H9 (cell line): ENCODE measurements around the gene NAPG. TPM values are rescaled to one million over a fixed set of nuclear protein-coding genes. Genes with fewer than 3 reads are reported as not detected.

Source experiments
- DNase-seq: peaks from one replicate; pipeline ENCODE4 v3.0.0-alpha.2; 2017
- H2AFZ ChIP-seq: one replicate; pipeline ENCODE4 v1.6.1; 2013; ENCODE audit warnings: mild to moderate bottlenecking, low read length, control low read depth, moderate library complexity
- H2AK5ac ChIP-seq: 2 replicates; pipeline ENCODE4 v1.6.1; 2013; ENCODE audit warnings: low read length, control low read depth, mixed read lengths; ENCODE audit not compliant: insufficient read length
- H2BK120ac ChIP-seq: one replicate; pipeline ENCODE4 v1.6.1; 2013; ENCODE audit warnings: low read depth, mild to moderate bottlenecking, low read length, control low read depth, inconsistent platforms; ENCODE audit not compliant: poor library complexity, severe bottlenecking
- H2BK12ac ChIP-seq: 2 replicates; pipeline ENCODE4 v1.6.1; 2013; ENCODE audit warnings: low read length, control low read depth, mixed read lengths, low read depth; ENCODE audit not compliant: insufficient read length
- H2BK15ac ChIP-seq: 2 replicates; pipeline ENCODE4 v1.6.1; 2013; ENCODE audit warnings: low read depth, low read length, control low read depth
- H2BK20ac ChIP-seq: one replicate; pipeline ENCODE4 v1.6.1; 2013; ENCODE audit warnings: low read depth, mild to moderate bottlenecking, low read length, control low read depth, inconsistent platforms; ENCODE audit not compliant: poor library complexity, severe bottlenecking
- H2BK5ac ChIP-seq: 2 replicates; pipeline ENCODE4 v1.6.1; 2013; ENCODE audit warnings: low read length, control low read depth, mixed read lengths; ENCODE audit not compliant: insufficient read length
- H3K14ac ChIP-seq: 2 replicates; pipeline ENCODE4 v1.6.1; 2013; ENCODE audit warnings: low read length, control low read depth; ENCODE audit not compliant: insufficient read depth
- H3K18ac ChIP-seq: 2 replicates; pipeline ENCODE4 v1.6.1; 2013; ENCODE audit warnings: low read depth, mild to moderate bottlenecking, mixed read lengths, low read length, control low read depth; ENCODE audit not compliant: insufficient read length
- H3K23ac ChIP-seq: 2 replicates; pipeline ENCODE4 v1.6.1; 2013; ENCODE audit warnings: low read length, control low read depth, mixed read lengths, low read depth; ENCODE audit not compliant: insufficient read length
- H3K23me2 ChIP-seq: 2 replicates; pipeline ENCODE4 v1.6.1; 2013; ENCODE audit warnings: low read depth, mild to moderate bottlenecking, mixed read lengths, low read length, control low read depth; ENCODE audit not compliant: insufficient read length, poor library complexity, severe bottlenecking
- H3K27ac ChIP-seq: 2 replicates; pipeline ENCODE4 v1.5.1; 2013; ENCODE audit warnings: low read length, control low read depth, mixed read lengths, low read depth; ENCODE audit not compliant: insufficient read length
- H3K27me3 ChIP-seq: 2 replicates; pipeline ENCODE4 v1.6.1; 2013; ENCODE audit warnings: low read length, control low read depth, inconsistent platforms; ENCODE audit not compliant: insufficient read depth
- H3K4ac ChIP-seq: 2 replicates; pipeline ENCODE4 v1.6.1; 2013; ENCODE audit warnings: low read depth, mild to moderate bottlenecking, control low read depth, inconsistent platforms, low read length, moderate library complexity
- H3K4me1 ChIP-seq: 2 replicates; pipeline ENCODE4 v1.6.1; 2013; ENCODE audit warnings: low read length, control low read depth, inconsistent platforms; ENCODE audit not compliant: insufficient read depth
- H3K4me2 ChIP-seq: 2 replicates; pipeline ENCODE4 v1.6.1; 2013; ENCODE audit warnings: low read length, control low read depth, mixed read lengths; ENCODE audit not compliant: insufficient read length, insufficient read depth
- H3K56ac ChIP-seq: 2 replicates; pipeline ENCODE4 v1.6.1; 2013; ENCODE audit warnings: low read depth, mild to moderate bottlenecking, mixed read lengths, low read length, control low read depth; ENCODE audit not compliant: insufficient read length
- H3K79me1 ChIP-seq: 2 replicates; pipeline ENCODE4 v1.6.1; 2013; ENCODE audit warnings: low read depth, mild to moderate bottlenecking, moderate library complexity, low read length, control low read depth, inconsistent platforms; ENCODE audit not compliant: insufficient read depth, poor library complexity, severe bottlenecking
- H3K79me2 ChIP-seq: 2 replicates; pipeline ENCODE4 v1.6.1; 2013; ENCODE audit warnings: low read length, control low read depth, inconsistent platforms; ENCODE audit not compliant: insufficient read depth
- H3K9ac ChIP-seq: 2 replicates; pipeline ENCODE4 v1.6.1; 2013; ENCODE audit warnings: low read length, control low read depth, mixed read lengths; ENCODE audit not compliant: insufficient read length; ENCODE audit errors: extremely low read depth
- H3K9me3 ChIP-seq: one replicate; pipeline ENCODE4 v1.6.1; 2013; ENCODE audit warnings: low read depth, low read length, inconsistent platforms; ENCODE audit not compliant: control insufficient read depth
- H3T11ph ChIP-seq: one replicate; pipeline ENCODE4 v1.6.1; 2013; ENCODE audit warnings: mild to moderate bottlenecking, low read length, control low read depth, inconsistent platforms
- H4K20me1 ChIP-seq: one replicate; pipeline ENCODE4 v1.6.1; 2013; ENCODE audit not compliant: control insufficient read depth, insufficient read length, insufficient read depth
- H4K5ac ChIP-seq: 2 replicates; pipeline ENCODE4 v1.6.1; 2013; ENCODE audit warnings: low read depth, mild to moderate bottlenecking, mixed read lengths, low read length, control low read depth; ENCODE audit not compliant: insufficient read length
- H4K8ac ChIP-seq: replicated peaks from 2 replicates; pipeline ENCODE4 v1.6.1; 2013; ENCODE audit warnings: low read length, control low read depth, mixed read lengths, low read depth; ENCODE audit not compliant: insufficient read length
- H4K91ac ChIP-seq: 2 replicates; pipeline ENCODE4 v1.6.1; 2013; ENCODE audit warnings: low read depth, mild to moderate bottlenecking, moderate library complexity, mixed read lengths, low read length, control low read depth; ENCODE audit not compliant: insufficient read length
- H3K27ac Mint-ChIP-seq, 3 experiments: 2 replicates in 2 of 3; 3 replicates in 1 of 3; pipeline ENCODE4 v1.8.0; 2020 to 2021; ENCODE audit warnings: mixed read lengths in 3 of 3, mild to moderate bottlenecking in 1 of 3, moderate library complexity in 1 of 3
- H3K27me3 Mint-ChIP-seq: 2 replicates; pipeline ENCODE4 v1.8.0; 2021; ENCODE audit warnings: low read depth, mild to moderate bottlenecking, moderate library complexity, mixed read lengths
- H3K36me3 Mint-ChIP-seq, 3 experiments: 2 replicates in 2 of 3; 3 replicates in 1 of 3; pipeline ENCODE4 v1.8.0; 2020 to 2021; ENCODE audit warnings: low read depth in 3 of 3, mixed read lengths in 3 of 3; ENCODE audit not compliant: insufficient read depth in 1 of 3
- H3K4me1 Mint-ChIP-seq, 2 experiments: 2 replicates each; pipeline ENCODE4 v1.8.0; 2020; ENCODE audit warnings: mixed read lengths in 2 of 2
- H3K4me3 Mint-ChIP-seq, 2 experiments: 2 replicates in 1 of 2; 3 replicates in 1 of 2; pipeline ENCODE4 v1.8.0; 2020 to 2021; ENCODE audit warnings: mild to moderate bottlenecking in 2 of 2, mixed read lengths in 2 of 2, moderate library complexity in 1 of 2
- H3K9me3 Mint-ChIP-seq, 2 experiments: 2 replicates in 1 of 2; 3 replicates in 1 of 2; pipeline ENCODE4 v1.8.0; 2020; ENCODE audit warnings: mild to moderate bottlenecking in 2 of 2, mixed read lengths in 2 of 2, moderate library complexity in 1 of 2
- CTCF ChIP-seq: fragments of 200-600 bp; sonication (generic); conservative IDR thresholded peaks from 3 replicates; pipeline ENCODE4 v1.8.0; 2021; ENCODE audit warnings: antibody characterized with exemption, mild to moderate bottlenecking
- WGBS: extraction: QIAGEN DNeasy Blood & Tissue Kit; methylation state at CpG from one replicate; pipeline ENCODE4 v1.1.7; 2013; ENCODE audit warnings: missing lambda C conversion rate, low lambda C conversion rate, mixed read lengths; ENCODE audit not compliant: insufficient read length; ENCODE audit errors: extremely low coverage; 5-methylcytosine and 5-hydroxymethylcytosine counted together
- total RNA-seq: library from RNA; stranded (reverse); gene quantifications from 2 replicates; pipeline ENCODE4 v1.2.1, GENCODE V29; 2021

NAPG gene
- total RNA-seq, 1 experiment from 2014 or later, result 30.9 TPM

DNA sequence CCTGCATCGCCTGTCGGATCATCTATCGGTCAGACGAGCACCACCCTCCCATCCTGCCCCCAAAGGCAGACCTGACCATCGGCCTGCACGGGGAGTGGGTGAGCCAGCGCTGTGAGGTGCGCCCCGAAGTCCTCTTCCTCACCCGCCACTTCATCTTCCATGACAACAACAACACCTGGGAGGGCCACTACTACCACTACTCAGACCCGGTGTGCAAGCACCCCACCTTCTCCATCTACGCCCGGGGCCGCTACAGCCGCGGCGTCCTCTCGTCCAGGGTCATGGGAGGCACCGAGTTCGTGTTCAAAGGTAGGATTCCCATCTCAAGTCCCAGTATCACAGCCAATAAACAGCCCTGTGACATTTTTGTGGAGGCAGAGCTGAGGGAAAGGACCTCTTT, 40.4 kb upstream of the NAPG start:
- Histone ChIP-seq H2AFZ (no peak overlapping the region), H3K79me1 (no peaks in the 10 kb centered on the region), H3K79me2 (no peaks in the 10 kb centered on the region), H3K4me1 (no peaks in the 10 kb centered on the region), H3K9ac (no peak overlapping the region), H2BK5ac (no peak overlapping the region), H2BK120ac (no peak overlapping the region), H2BK12ac (no peak overlapping the region), H3K23ac (no peak overlapping the region), H3K27ac (no peak overlapping the region), H3K4me2 (no peak overlapping the region), H4K5ac (no peak overlapping the region), H3T11ph (no peak overlapping the region), H4K8ac (no peak overlapping the region), H3K9me3 (no peaks in the 10 kb centered on the region), H2BK20ac (no peak overlapping the region), H3K56ac (no peak overlapping the region), H3K4ac (no peak overlapping the region), H2BK15ac (no peak overlapping the region), H4K91ac (no peak overlapping the region), H2AK5ac (no peak overlapping the region), H3K27me3 (peaks cover 2% of the 10 kb centered on the region; the same call in 1 of the 2 replicates), H3K14ac (no peak overlapping the region), H3K23me2 (no peaks in the 10 kb centered on the region), H3K18ac (no peak overlapping the region), H4K20me1 (no peaks in the 10 kb centered on the region)
- Mint-ChIP-seq H3K27ac (no peak overlapping the region), H3K4me1 (peaks cover 21 to 22% of the 10 kb centered on the region in 2 experiments), H3K36me3 (peaks cover 0 to 2% (median 0%) of the 10 kb centered on the region in 3 experiments; a peak in 2 of 7 replicates), H3K4me3 (no peak overlapping the region), H3K27me3 (peaks cover 19% of the 10 kb centered on the region), H3K9me3 (no peaks in the 10 kb centered on the region; a peak in 1 of 5 replicates)
- no peak for DNase-seq
- no peak for TF ChIP-seq CTCF
- no CpG with 5 or more reads among the region's 20 CpGs for WGBS
